GM15510 (cell line): ENCODE results near the gene FLT3.

Source experiments
- POLR2A ChIP-seq: IDR thresholded peaks from 3 replicates; pipeline ENCODE4 v1.6.1; 2011; ENCODE audit warnings: borderline replicate concordance; ENCODE audit not compliant: insufficient read length; ENCODE audit errors: extremely low read depth

The FLT3 gene

GRCh38 chr13:28056970-28057712, 43.2 kb downstream of the FLT3 start:
- TF ChIP-seq POLR2A: no peak

- TF ChIP-seq POLR2A: no peak
Observed at GRCh38 chr13:28056426-28056825, 44.0 kb downstream of the FLT3 start.

- TF ChIP-seq POLR2A: no peak
Observed at GRCh38 chr13:28055357-28055756, 45.0 kb downstream of the FLT3 start.

GRCh38 chr13:28052945-28053344, 47.4 kb downstream of the FLT3 start:
- TF ChIP-seq POLR2A: no peak

DNA sequence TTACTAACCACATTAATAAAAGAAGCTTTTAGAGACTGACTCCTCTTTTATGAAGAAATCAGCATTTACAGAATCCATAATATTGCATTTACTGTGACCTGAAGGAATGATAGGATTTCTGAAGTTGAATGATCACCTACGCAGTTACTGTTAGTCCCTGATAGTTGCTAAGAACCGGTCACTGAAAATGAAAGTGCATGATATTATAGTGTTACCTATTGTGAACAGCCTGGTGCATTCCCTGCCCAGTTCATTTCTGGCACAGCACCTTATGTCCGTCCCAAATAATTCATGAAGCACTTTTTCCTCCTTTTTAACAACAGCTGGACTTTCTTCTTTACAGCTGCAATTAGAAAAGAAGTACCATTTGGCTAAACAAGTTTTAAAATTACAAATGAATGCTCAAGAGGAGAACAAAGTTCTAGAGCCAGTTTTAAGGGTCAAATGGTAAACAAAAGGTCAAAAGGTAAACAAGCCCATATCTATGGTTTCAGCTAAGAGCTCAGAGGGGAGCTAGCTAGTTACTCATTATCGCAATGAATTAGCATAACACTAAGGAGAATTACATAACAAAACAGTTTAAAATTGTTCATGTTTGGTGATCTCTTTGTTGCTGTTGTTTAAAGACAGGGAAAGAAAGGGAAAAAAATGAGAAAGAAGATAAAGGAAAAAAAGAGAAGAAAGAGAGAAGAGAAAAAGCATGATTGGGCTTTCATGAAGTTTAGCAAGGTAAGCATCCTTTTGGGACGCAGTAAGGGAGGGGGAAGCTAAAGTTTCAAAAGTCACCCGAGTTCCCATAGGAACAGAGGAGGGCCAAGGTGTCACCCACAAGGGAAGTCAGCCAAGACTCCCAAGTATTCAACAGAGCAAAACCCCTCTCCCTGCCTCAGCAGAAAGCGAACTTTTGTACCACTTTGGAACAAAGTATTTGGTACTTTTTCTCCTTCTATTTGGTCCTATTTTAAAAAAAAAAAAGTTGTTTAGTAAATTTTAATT, 50.2 kb downstream of the FLT3 start:
- TF ChIP-seq POLR2A: no peak

DNA sequence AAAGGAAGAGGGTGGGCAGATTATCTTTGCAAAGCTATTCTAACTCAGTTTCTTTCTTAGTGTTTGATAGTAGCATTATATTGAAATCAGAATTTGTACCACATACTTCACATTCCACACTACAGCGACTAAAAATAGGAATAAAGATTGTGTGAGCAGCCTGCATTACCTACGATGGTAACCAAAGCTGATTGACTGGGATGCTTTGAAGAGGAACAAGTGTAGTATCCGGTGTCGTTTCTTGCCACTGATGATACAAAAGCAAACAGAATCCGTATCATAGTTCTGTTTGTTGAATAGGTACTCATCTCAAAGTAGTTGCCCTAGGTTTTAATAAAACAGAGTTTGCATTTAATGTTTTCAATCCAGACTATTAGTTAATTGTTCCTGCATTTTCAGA, 51.2 kb downstream of the FLT3 start:
- TF ChIP-seq POLR2A: no peak

- TF ChIP-seq POLR2A: no peak
Observed at GRCh38 chr13:28048768-28049167, 51.6 kb downstream of the FLT3 start.

- no peak for TF ChIP-seq POLR2A
Observed at GRCh38 chr13:28047757-28048388, 52.5 kb downstream of the FLT3 start.

DNA sequence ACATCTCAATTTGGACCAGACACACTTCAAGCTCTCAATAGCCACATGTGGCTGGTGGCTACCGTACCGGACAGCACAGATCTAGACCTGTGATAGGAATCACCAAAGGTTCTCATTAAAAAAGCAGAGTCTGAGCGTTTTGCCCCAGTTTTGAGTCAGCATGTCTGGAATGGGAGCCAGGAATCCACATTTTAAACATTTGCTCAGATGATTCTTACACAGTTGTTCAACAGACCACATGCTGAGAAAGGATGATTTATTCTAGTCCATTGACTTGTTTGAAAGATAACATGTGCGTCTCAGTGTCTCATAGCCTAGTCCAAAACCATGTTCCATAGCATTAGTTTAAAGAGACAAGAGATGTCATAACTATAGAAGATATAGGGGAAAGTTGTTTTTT, 53.4 kb downstream of the FLT3 start:
- no peak for TF ChIP-seq POLR2A

DNA sequence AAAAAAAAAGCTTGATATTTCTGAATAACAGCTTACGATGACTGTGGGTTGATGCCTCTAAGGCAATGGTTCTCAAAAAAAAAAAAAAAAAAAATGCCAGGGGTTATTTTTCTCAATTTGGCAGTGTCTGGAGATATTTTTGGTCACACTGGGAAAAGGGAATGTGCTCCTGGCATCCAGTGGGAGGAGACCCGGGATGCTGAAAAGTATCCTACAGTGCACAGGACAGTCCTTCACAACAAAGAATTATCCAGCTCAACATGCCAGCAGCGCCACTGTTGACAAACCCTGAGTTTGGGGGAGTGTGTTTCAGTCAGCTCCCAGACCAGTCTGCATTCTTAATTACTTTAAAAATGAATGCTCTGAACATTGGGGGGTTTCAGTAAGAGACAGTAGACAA, 54.5 kb downstream of the FLT3 start:
- no peak for TF ChIP-seq POLR2A

- TF ChIP-seq POLR2A: no peak
Observed at GRCh38 chr13:28044608-28045007, 55.8 kb downstream of the FLT3 start.

DNA sequence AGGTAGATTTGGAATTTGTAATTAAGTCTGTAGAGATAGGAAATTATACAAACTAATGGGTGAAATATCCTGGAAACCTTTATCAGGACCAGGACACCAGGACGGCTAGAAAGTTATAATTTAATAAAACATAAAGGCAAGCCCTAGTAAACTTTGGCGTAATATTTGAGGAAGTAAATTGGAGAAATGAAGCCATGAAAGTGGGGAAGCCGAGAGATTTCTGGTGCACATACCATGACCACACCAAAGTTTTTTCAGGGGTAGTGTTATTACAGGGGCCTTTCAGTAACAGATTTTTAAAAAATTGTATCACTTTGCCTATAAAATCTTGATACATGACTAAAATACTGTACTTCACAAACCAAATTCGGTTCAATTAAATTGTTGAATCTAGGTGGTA, 57.2 kb downstream of the FLT3 start:
- TF ChIP-seq POLR2A: no peak

DNA sequence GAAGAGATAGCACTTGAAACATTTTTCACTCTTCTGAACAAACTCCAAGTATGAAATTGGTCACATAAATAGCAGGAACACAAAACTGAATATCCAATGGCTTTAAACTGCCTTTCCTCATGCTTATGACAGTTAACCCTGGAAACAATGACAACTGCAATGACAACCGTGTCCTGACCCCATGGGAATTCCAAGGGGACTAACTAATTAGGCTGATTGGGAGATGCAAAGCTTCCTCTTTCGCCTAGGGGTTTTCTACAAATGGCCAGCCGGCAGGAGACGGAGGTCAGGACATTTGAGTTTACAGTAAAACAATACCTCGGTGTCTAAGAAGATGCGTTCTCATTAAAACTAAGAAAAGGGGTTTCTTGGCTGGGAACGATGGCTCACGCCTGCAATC, 58.9 kb downstream of the FLT3 start:
- TF ChIP-seq POLR2A: no peak

GRCh38 chr13:28041031-28041461, 59.3 kb downstream of the FLT3 start:
- TF ChIP-seq POLR2A: no peak

- no peak for TF ChIP-seq POLR2A
Observed at GRCh38 chr13:28037399-28037798, 63.0 kb downstream of the FLT3 start.
